Dendritic cell treated with granulocyte-macrophage colony-stimulating factor and Interleukin-4, amounts not matched to agents 40 ng/mL and 50 ng/mL, for 4 days (primary cell): ENCODE data around the gene KCNAB1.
"Not testable (repeated sequence)": the region's sequence is repeated elsewhere in the genome, so short reads cannot be mapped to it uniquely, and the experiment has no call there.

Source experiments
- H3K27ac Mint-ChIP-seq: one replicate; pipeline ENCODE4 v1.8.0; 2022; ENCODE audit warnings: mild to moderate bottlenecking, mixed read lengths
- H3K27me3 Mint-ChIP-seq: one replicate; pipeline ENCODE4 v1.8.0; 2022; ENCODE audit warnings: mild to moderate bottlenecking, mixed read lengths
- H3K36me3 Mint-ChIP-seq: one replicate; pipeline ENCODE4 v1.8.0; 2022; ENCODE audit warnings: low read depth, mixed read lengths
- H3K4me1 Mint-ChIP-seq: one replicate; pipeline ENCODE4 v1.8.0; 2022; ENCODE audit warnings: low read depth, mixed read lengths
- H3K4me3 Mint-ChIP-seq: one replicate; pipeline ENCODE4 v1.8.0; 2022; ENCODE audit warnings: mild to moderate bottlenecking, moderate library complexity, mixed read lengths
- H3K9me3 Mint-ChIP-seq: one replicate; pipeline ENCODE4 v1.8.0; 2022; ENCODE audit warnings: mixed read lengths
- intact Hi-C: fragments of 100-400 bp; cut with micrococcal nuclease; formaldehyde crosslinking; loops from one replicate; pipeline ENCODE4 v1.15.0; 2022

The KCNAB1 gene

GRCh38 chr3:156120528-156121251, at the start of gene KCNAB1:
KCNAB1 (plus strand) TSS chr3:156120578.
- intact Hi-C loops: no loop called here
- Mint-ChIP-seq H3K36me3 (no peaks in the 10 kb centered on the region), H3K27ac (no peak within 1 kb of the TSS), H3K4me3 (no peak within 1 kb of the TSS), H3K9me3 (no peaks in the 10 kb centered on the region), H3K27me3 (peaks cover 9% of the 10 kb centered on the region), H3K4me1 (no peaks in the 10 kb centered on the region)

DNA sequence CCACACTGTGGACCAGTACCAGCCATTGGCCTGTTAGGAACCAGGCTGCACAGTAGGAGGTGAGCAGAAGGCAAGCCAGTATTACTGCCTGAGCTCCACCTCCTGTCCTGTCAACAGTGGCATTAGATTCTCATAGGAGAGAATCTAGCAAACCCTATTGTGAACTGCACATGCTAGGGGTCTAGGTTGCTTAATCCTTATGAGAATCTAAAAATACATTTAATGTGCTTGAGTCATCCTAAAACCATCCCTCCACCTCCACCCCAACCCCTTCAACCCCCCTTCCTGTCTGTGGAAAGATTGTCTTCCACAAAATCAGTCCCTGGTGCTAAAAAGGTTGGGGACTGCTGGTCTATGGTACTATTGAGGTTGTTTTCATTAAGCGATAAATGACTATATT, 49.3 kb upstream of the KCNAB1 start:
- H3K27me3 Mint-ChIP-seq: no peaks in the 10 kb centered on the region
- H3K9me3 Mint-ChIP-seq: no peaks in the 10 kb centered on the region
- H3K36me3 Mint-ChIP-seq: no peaks in the 10 kb centered on the region
- intact Hi-C loops: no loop called here
- H3K4me3 Mint-ChIP-seq: no peak overlapping the region
- H3K27ac Mint-ChIP-seq: no peak overlapping the region
- no peaks in the 10 kb centered on the region for H3K4me1 Mint-ChIP-seq

- H3K27ac Mint-ChIP-seq, H3K4me1 Mint-ChIP-seq, intact Hi-C loops, H3K27me3 Mint-ChIP-seq, H3K4me3 Mint-ChIP-seq, H3K9me3 Mint-ChIP-seq, H3K36me3 Mint-ChIP-seq: not testable (repeated sequence)
Measured at GRCh38 chr3:156072950-156073657, 47.3 kb upstream of the KCNAB1 start.

GRCh38 chr3:156090126-156090525, 30.3 kb upstream of the KCNAB1 start:
- no peaks in the 10 kb centered on the region for H3K9me3 Mint-ChIP-seq

DNA sequence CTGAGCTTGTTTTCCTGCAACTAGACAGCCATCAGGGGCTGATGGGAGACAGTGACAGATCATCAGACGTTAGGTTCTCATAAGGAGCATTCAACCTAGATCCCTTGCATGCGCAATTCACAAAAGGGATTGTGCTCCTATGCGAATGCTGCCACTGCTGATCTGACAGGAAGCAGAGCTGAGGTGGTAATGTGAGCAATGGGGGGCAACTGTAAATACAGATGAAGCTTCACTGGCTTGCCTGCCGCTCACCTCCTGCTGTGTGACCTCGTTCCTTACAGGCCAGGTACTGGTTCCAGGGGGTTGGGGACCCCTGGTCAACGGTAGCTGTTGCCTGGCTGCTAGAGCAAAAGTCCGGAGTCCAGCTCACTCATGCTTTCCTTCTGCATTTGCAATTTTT, 26.4 kb upstream of the KCNAB1 start:
- Mint-ChIP-seq H3K9me3 (no peaks in the 10 kb centered on the region), H3K36me3 (no peaks in the 10 kb centered on the region), H3K27ac (no peak overlapping the region), H3K27me3 (no peaks in the 10 kb centered on the region), H3K4me1 (no peaks in the 10 kb centered on the region), H3K4me3 (no peak overlapping the region)
- intact Hi-C loops: no loop called here

More at GRCh38 chr3:156090126-156090525, 30.3 kb upstream of the KCNAB1 start:
- intact Hi-C loops: no loop called here
- Mint-ChIP-seq H3K4me3 (no peak overlapping the region), H3K27ac (no peak overlapping the region), H3K27me3 (no peaks in the 10 kb centered on the region), H3K4me1 (no peaks in the 10 kb centered on the region), H3K36me3 (no peaks in the 10 kb centered on the region)

DNA sequence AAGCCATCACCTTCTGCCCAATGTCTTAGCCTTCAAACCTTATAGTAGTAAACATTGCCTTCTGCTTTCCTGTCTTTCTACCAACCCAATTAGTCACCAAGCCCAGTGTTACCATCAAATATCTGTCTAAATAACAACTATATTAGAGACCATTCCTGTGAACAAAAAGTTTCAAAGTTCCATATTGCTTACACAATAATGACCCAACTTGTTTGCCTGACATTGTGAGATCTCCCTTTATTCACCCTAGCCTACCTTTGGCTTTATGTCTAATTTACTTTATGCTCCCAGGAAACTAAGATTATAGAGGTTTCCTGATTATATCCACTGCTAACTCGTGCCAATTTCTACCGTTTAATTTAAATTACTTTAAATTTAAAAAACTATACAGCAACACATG, 26.0 kb upstream of the KCNAB1 start:
- Mint-ChIP-seq H3K9me3 (no peaks in the 10 kb centered on the region), H3K27ac (no peak overlapping the region), H3K27me3 (no peaks in the 10 kb centered on the region), H3K36me3 (no peaks in the 10 kb centered on the region), H3K4me3 (no peak overlapping the region), H3K4me1 (no peaks in the 10 kb centered on the region)
- intact Hi-C loops: no loop called here

DNA sequence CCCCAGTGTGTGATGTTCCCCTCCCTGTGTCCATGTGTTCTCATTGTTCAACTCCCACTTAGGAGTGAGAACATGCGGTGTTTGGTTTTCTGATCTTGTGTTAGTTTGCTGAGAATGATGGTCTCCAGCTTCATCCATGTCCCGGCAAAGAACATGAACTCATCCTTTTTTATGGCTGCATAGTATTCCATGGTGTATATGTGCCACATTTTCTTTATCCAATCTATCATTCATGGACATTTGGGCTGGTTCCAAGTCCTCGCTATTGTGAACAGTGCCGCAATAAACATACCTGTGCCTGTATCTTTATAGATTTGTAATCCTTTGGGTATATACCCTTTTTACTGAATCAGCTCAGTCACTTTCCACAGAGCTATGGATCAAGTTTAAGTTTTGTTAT, 24.7 kb upstream of the KCNAB1 start:
- H3K4me1 Mint-ChIP-seq, H3K9me3 Mint-ChIP-seq, H3K27ac Mint-ChIP-seq, intact Hi-C loops, H3K4me3 Mint-ChIP-seq, H3K36me3 Mint-ChIP-seq, H3K27me3 Mint-ChIP-seq: not testable (repeated sequence)

DNA sequence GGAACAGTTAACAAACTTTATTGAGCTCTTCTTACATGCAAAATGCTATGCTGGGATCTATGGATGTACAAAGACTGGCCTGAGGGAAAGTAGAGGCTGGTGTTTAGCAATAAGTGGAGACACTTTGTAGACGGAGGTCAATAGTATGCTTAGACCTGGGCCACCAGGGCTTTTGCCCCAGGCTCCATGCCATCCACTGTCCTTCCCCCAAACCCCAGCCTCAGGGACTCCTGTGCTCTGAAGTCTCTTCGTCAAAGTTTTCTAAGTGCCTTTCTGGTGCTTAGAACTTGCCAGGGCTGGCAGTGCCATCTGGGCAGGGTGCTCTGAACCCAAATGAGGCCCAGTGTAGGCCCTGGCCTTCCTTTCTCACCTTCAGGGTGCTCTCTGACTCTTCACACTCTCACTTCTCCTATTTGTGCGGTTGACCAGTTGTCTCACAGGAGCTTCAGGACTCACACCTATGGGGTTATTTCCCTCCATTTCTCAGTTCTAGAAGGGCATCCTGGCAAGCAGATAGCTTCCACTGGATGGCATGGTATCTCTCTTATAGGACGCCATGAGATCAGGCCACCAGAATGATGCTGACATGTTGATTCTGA, 21.8 kb upstream of the KCNAB1 start:
- no peak overlapping the region for H3K4me3 Mint-ChIP-seq
- H3K9me3 Mint-ChIP-seq: no peaks in the 10 kb centered on the region
- intact Hi-C loops: no loop called here

DNA sequence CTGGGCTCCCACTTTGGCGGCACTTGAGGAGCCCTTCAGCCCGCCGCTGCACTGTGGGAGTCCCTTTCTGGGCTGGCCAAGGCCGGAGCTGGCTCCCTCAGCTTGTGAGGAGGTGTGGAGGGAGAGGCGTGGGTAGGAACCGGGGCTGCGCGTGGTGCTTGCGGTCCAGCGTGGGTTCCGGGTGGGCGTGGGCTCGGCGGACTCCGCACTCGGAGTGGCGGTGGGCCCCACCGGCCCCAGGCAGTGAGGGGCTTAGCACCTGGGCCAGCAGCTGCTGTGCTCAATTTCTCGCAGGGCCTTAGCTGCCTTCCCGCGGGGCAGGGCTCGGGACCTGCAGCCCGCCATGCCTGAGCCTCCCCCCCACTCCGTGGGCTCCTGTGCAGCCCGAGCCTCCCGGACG, 21.0 kb upstream of the KCNAB1 start:
- H3K27ac Mint-ChIP-seq, H3K9me3 Mint-ChIP-seq, intact Hi-C loops, H3K27me3 Mint-ChIP-seq, H3K36me3 Mint-ChIP-seq, H3K4me3 Mint-ChIP-seq, H3K4me1 Mint-ChIP-seq: not testable (repeated sequence)

More for the DNA sequence above, 21.8 kb upstream of the KCNAB1 start:
- H3K36me3 Mint-ChIP-seq: no peaks in the 10 kb centered on the region
- H3K27ac Mint-ChIP-seq: no peak overlapping the region
- no peaks in the 10 kb centered on the region for H3K4me1 Mint-ChIP-seq
- H3K27me3 Mint-ChIP-seq: no peaks in the 10 kb centered on the region

DNA sequence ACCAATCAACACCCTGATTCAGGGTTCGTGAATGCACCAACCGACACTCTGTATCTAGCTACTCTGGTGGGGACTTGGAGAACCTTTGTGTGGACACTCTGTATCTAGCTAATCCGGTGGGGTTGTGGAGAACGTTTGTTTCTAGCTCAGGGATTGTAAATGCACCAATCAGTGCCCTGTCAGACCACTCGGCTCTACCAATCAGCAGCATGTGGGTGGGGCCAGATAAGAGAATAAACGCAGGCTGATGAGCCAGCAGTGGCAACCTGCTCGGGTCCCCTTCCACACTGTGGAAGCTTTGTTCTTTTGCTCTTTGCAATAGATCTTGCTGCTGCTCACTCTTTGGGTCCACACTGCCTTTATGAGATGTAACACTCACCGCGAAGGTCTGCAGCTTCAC, 20.4 kb upstream of the KCNAB1 start:
- H3K27ac Mint-ChIP-seq, H3K9me3 Mint-ChIP-seq, H3K36me3 Mint-ChIP-seq, H3K4me1 Mint-ChIP-seq, intact Hi-C loops, H3K4me3 Mint-ChIP-seq, H3K27me3 Mint-ChIP-seq: not testable (repeated sequence)

- Mint-ChIP-seq H3K27me3 (no peaks in the 10 kb centered on the region), H3K9me3 (no peaks in the 10 kb centered on the region), H3K4me3 (no peak overlapping the region), H3K27ac (no peak overlapping the region), H3K4me1 (no peaks in the 10 kb centered on the region), H3K36me3 (no peaks in the 10 kb centered on the region)
- intact Hi-C loops: no loop called here
Measured at GRCh38 chr3:156102267-156102931, 18.0 kb upstream of the KCNAB1 start.

- no peak overlapping the region for H3K27ac Mint-ChIP-seq
- no peaks in the 10 kb centered on the region for H3K27me3 Mint-ChIP-seq
- no peaks in the 10 kb centered on the region for H3K36me3 Mint-ChIP-seq
- no peaks in the 10 kb centered on the region for H3K9me3 Mint-ChIP-seq
- intact Hi-C loops: no loop called here
- no peaks in the 10 kb centered on the region for H3K4me1 Mint-ChIP-seq
- no peak overlapping the region for H3K4me3 Mint-ChIP-seq
Measured at GRCh38 chr3:156106721-156107373, 13.5 kb upstream of the KCNAB1 start.

DNA sequence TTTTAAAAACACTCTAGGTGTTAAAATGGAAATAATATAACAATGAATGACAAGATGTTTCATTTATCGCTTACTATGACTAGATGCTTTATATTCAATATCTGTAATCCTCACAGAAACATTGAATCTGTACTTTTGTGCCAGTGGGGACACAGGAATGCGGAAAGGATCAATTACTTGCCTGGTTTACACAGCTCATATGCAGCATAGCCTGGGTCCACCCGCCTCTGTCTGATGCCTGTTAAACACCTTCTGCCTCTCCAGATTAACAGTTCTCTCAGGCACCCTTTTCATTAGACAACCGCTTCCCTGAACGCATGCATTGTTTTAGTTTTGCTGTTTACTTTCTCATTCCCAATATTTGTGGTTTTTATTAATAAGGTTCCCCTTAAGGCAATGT, 12.9 kb upstream of the KCNAB1 start:
- H3K36me3 Mint-ChIP-seq: no peaks in the 10 kb centered on the region
- no peaks in the 10 kb centered on the region for H3K4me1 Mint-ChIP-seq
- no peaks in the 10 kb centered on the region for H3K27me3 Mint-ChIP-seq
- H3K27ac Mint-ChIP-seq: no peak overlapping the region
- intact Hi-C loops: no loop called here
- no peak overlapping the region for H3K4me3 Mint-ChIP-seq
- no peaks in the 10 kb centered on the region for H3K9me3 Mint-ChIP-seq

DNA sequence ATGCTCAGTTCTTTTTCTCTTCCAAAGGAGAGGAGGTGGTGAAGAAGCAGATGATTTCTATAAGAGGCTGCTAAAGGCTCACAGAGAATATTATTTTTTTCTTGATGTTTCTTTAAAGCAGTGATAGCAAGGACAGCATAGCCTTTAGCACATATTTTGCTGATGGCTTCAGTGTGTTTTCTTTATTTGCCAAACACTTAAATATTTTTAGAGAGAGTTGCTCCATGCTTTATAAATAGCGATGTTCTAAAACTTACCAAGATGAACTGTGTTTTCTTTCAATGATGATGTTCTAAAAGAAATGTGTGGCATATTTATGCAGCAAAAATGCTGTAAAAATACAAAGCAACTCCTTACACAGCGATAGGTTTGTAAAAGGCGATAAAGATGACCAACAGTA, 11.8 kb upstream of the KCNAB1 start:
- H3K36me3 Mint-ChIP-seq: no peaks in the 10 kb centered on the region
- no peaks in the 10 kb centered on the region for H3K9me3 Mint-ChIP-seq
- H3K4me3 Mint-ChIP-seq: no peak overlapping the region
- H3K27me3 Mint-ChIP-seq: no peaks in the 10 kb centered on the region
- intact Hi-C loops: no loop called here
- H3K4me1 Mint-ChIP-seq: no peaks in the 10 kb centered on the region
- H3K27ac Mint-ChIP-seq: no peak overlapping the region
